ENCODE data around the gene RBM11. TPM values are rescaled to one million over a fixed set of nuclear protein-coding genes. Genes with fewer than 3 reads are reported as not detected.

The RBM11 gene
- polyA plus RNA-seq, 1 donor (not counting 4 experiments of a cell fraction or from before 2014, with no cell fraction given): 0.55 TPM

DNA sequence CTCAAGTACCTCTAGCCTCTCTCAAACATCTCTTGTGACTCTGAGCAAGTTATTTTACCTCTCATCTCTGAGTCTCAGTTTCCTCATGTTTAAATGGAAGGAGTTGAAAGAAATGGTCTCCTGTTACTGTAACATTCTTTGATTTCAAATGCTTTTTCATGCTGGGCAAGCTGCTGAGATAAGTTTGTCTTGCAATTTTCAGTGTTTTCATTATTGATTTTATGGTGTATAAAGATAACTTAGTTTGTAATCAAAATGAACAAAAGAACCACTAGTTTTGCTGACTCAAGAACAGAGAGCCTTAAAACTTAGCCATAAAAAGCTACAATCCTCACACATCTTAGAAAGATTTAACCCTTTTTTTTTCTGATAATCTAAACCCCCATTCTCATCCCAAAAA, 9.7 kb upstream of the RBM11 start:
- no peak for DNase-seq (ENCODE audit: low read depth, low spot score)
- H3K9me1 ChIP-seq (ENCODE audit: control insufficient read depth, extremely low read depth, insufficient read depth, low read length): no peaks in the 10 kb centered on the region
- TF ChIP-seq, protein P1, sequence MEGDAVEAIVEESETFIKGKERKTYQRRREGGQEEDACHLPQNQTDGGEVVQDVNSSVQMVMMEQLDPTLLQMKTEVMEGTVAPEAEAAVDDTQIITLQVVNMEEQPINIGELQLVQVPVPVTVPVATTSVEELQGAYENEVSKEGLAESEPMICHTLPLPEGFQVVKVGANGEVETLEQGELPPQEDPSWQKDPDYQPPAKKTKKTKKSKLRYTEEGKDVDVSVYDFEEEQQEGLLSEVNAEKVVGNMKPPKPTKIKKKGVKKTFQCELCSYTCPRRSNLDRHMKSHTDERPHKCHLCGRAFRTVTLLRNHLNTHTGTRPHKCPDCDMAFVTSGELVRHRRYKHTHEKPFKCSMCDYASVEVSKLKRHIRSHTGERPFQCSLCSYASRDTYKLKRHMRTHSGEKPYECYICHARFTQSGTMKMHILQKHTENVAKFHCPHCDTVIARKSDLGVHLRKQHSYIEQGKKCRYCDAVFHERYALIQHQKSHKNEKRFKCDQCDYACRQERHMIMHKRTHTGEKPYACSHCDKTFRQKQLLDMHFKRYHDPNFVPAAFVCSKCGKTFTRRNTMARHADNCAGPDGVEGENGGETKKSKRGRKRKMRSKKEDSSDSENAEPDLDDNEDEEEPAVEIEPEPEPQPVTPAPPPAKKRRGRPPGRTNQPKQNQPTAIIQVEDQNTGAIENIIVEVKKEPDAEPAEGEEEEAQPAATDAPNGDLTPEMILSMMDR (optimal IDR thresholded peaks at IDR 0.05 in 1 of 3, IDR thresholded peaks at IDR 0.05 in 1 of 3, conservative IDR thresholded peaks at IDR 0.05 in 1 of 3; ENCODE audit: extremely low read depth in 1 of 3, insufficient read depth in 2 of 3, low read length in 3 of 3): no peak
- TF ChIP-seq EZH2 (IDR thresholded peaks at IDR 0.05; ENCODE audit: low read length): no peak
- no peaks in the 10 kb centered on the region for H3K27me3 ChIP-seq (ENCODE audit: control insufficient read depth, extremely low read depth, insufficient read depth, low read length)
- H3K79me2 ChIP-seq (ENCODE audit: control insufficient read depth, insufficient read depth, low read length): no peaks in the 10 kb centered on the region
- H3K4me2 ChIP-seq (ENCODE audit: control insufficient read depth, extremely low read depth, insufficient read depth, low read depth, low read length): no peak overlapping the region
- no peak overlapping the region for H3K9ac ChIP-seq (ENCODE audit: control insufficient read depth, extremely low read depth, insufficient read depth, low read length)
- H3K4me1 ChIP-seq (ENCODE audit: control insufficient read depth, extremely low read depth, insufficient read depth, low read length): no peaks in the 10 kb centered on the region
- H3K36me3 ChIP-seq (ENCODE audit: control insufficient read depth in 2 of 2, extremely low read depth in 1 of 2, insufficient read depth in 2 of 2, low read length in 2 of 2): no peaks in the 10 kb centered on the region
- H4K20me1 ChIP-seq (ENCODE audit: control insufficient read depth, extremely low read depth, insufficient read depth, low read length): no peaks in the 10 kb centered on the region
- dilution Hi-C loops (cut with MboI; ENCODE audit: extremely low pct_ligation_motif_present, low sequenced_read_pairs): no loop called here
- FAIRE-seq: no peak
- no peak overlapping the region for H2AFZ ChIP-seq (ENCODE audit: control insufficient read depth, low read length)
- no peak overlapping the region for H3K27ac ChIP-seq (ENCODE audit: control insufficient read depth, insufficient read depth, low read length)
- H3K9me3 ChIP-seq (ENCODE audit: control insufficient read depth, low read depth, low read length): no peaks in the 10 kb centered on the region
- no peak overlapping the region for H3K4me3 ChIP-seq (ENCODE audit: control insufficient read depth in 2 of 3, extremely low read depth in 1 of 3, insufficient read depth in 2 of 3, low read depth in 1 of 3, low read length in 3 of 3)

DNA sequence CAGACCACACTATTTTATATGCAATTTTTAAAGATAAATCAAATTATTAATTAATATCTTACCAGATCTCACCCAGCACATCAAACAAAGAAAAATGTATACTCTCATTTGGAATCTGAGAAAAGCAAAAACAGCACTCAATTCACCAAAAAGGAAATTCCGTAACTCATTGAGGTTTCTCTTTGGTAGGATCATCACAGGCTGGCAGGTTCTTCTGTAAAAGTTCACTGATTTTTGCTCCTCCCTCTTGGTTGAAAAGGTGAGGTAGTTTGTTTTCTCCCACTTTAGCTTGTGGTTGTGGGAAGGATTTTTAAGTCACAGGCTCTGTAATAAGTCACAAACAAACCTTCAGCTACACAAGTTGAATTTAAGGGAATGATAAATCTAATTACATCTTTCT, 5.2 kb upstream of the RBM11 start, which contains the start of gene LIPI:
Gene LIPI (minus strand): TSS at position 218 of the 400 bp plus-strand sequence. CDS start 110 bp downstream, at position 108.
- no peaks in the 10 kb centered on the region for H3K4me1 ChIP-seq (ENCODE audit: control insufficient read depth, extremely low read depth, insufficient read depth, low read length)
- H3K4me3 ChIP-seq (ENCODE audit: control insufficient read depth in 2 of 3, extremely low read depth in 1 of 3, insufficient read depth in 2 of 3, low read depth in 1 of 3, low read length in 3 of 3): no peak within 1 kb of the TSS
- no peak within 1 kb of the TSS for H3K9ac ChIP-seq (ENCODE audit: control insufficient read depth, extremely low read depth, insufficient read depth, low read length)
- TF ChIP-seq, protein P1 (optimal IDR thresholded peaks at IDR 0.05 in 1 of 3, IDR thresholded peaks at IDR 0.05 in 1 of 3, conservative IDR thresholded peaks at IDR 0.05 in 1 of 3; ENCODE audit: extremely low read depth in 1 of 3, insufficient read depth in 2 of 3, low read length in 3 of 3): no peak
- TF ChIP-seq EZH2 (IDR thresholded peaks at IDR 0.05; ENCODE audit: low read length): no peak
- no peaks in the 10 kb centered on the region for H3K9me1 ChIP-seq (ENCODE audit: control insufficient read depth, extremely low read depth, insufficient read depth, low read length)
- H3K79me2 ChIP-seq (ENCODE audit: control insufficient read depth, insufficient read depth, low read length): no peaks in the 10 kb centered on the region
- H4K20me1 ChIP-seq (ENCODE audit: control insufficient read depth, extremely low read depth, insufficient read depth, low read length): no peaks in the 10 kb centered on the region
- dilution Hi-C loops (cut with MboI; ENCODE audit: extremely low pct_ligation_motif_present, low sequenced_read_pairs): no loop called here
- no peaks in the 10 kb centered on the region for H3K36me3 ChIP-seq (ENCODE audit: control insufficient read depth in 2 of 2, extremely low read depth in 1 of 2, insufficient read depth in 2 of 2, low read length in 2 of 2)
- no peak within 1 kb of the TSS for H2AFZ ChIP-seq (ENCODE audit: control insufficient read depth, low read length)
- H3K27ac ChIP-seq (ENCODE audit: control insufficient read depth, insufficient read depth, low read length): no peak within 1 kb of the TSS
- H3K27me3 ChIP-seq (ENCODE audit: control insufficient read depth, extremely low read depth, insufficient read depth, low read length): no peaks in the 10 kb centered on the region
- no peak for FAIRE-seq
- no peaks in the 10 kb centered on the region for H3K9me3 ChIP-seq (ENCODE audit: control insufficient read depth, low read depth, low read length)
- DNase-seq (ENCODE audit: low read depth, low spot score): no peak
- no peak within 1 kb of the TSS for H3K4me2 ChIP-seq (ENCODE audit: control insufficient read depth, extremely low read depth, insufficient read depth, low read depth, low read length)

All from keratinocyte (primary cell).